NCI-H1105 (cell line): ENCODE measurements around the gene ZNF567.
A peak's percentile ranks its signal among the peaks of the same experiment; 100 is the strongest.
"Not testable (repeated sequence)": the region's sequence is repeated elsewhere in the genome, so short reads cannot be mapped to it uniquely, and the experiment has no call there.

ENCODE experiments used
- DNase-seq: peaks from one replicate; lab custom pipeline; 2025; lab: John Stamatoyannopoulos, UW

ZNF567 gene

GRCh38 chr19:36687214-36688056 is at the start of gene ZNF567:
TSS of gene ZNF567 (plus strand) at chr19:36687612. CDS start at chr19:36694868, 7,256 bp downstream.
- DNase-seq, result peak; percentile 97

DNA sequence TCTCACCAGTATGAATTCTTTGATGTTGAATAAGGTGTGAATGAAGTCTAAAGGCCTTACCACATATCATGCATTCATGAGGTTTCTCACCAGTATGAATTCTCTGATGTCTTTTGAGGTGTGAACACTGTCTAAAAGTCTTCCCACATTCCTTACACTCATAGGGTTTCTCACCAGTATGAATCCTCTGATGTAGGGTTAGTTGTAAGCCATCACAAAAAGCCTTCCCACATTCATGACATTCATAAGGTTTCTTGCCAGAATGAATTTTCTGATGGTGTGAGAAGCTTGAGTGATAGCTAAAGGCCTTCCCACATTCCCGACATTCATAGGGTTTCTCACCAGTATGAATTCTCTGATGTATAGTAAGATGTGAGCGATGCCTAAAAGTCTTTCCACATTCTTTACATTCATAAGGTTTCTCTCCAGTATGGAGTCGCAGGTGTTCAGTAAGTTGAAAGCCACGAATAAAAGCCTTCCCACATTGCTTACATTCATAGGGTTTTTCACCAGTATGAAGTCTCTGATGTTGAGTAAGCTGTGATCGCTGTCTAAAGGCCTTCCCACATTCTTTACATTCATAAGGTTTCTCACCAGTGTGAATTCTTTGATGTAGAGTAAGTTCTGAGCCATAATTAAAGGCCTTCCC is 48.4 kb upstream of the ZNF567 start:
- DNase-seq, result no peak

- no peak for DNase-seq
Observed at GRCh38 chr19:36646746-36647145, 40.7 kb upstream of the ZNF567 start.

GRCh38 chr19:36652958-36653357 is 34.5 kb upstream of the ZNF567 start:
- DNase-seq, result peak; percentile 39

DNA sequence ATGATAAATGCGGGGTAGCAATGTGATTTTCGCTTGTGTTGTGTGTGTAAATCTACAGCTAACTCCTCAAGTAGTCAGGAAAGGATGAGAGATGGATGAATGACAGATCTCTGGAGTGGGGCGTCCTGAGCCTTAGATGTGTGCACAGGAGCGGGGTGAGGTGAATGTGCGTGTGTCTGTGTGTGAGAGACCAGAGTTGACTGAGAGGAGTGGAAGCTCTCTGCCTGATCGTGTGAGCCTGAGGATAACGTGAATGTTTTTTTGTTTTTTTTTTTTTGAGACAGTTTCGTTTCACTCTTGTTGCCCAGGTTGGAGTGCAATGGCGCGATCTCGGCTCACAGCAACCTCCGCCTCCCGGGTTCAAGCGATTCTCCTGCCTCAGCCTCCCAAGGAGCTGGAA is 21.6 kb upstream of the ZNF567 start:
- DNase-seq, result no peak

DNA sequence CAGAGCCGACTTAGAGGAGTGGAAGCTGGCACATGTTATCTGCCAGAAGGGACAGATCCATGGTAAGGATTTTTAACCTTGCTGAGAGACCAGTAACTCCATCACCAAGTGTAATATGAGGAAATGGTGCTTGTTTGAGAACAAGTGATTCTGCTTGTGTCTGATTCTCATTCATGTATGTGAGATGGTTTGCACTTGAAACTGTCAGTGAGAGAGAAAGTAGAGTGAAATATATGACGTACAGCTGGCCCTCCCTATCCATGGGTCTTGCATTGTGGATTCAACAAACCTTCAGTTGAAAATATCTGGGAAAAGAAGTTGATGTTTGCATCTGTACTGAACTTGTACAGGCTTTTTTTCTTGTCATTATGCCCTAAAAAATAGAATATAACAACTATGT is 18.8 kb upstream of the ZNF567 start:
- DNase-seq, result no peak

GRCh38 chr19:36672368-36672767 is 15.0 kb upstream of the ZNF567 start:
- no peak for DNase-seq

DNA sequence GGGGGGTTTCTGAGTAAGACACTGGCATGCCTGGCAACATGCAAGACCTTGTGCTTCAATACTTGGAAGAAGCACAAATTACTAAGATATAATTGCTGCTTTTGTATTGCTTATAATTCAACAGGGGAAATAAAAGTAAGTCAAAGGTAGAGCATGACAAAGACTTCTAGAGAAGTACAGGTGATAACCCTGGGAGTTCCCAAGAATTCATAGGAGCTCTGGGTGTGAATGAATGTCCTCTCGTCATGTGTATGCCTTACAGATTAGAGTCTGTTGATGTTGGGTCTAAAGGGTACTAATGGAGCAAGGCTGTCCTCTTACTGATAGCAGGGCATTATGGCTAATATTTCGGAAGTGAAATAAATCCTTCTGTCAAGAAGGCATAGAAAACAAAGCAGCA is 13.2 kb upstream of the ZNF567 start:
- no peak for DNase-seq

- no peak for DNase-seq
Observed at GRCh38 chr19:36679455-36679854, 8.0 kb upstream of the ZNF567 start.

GRCh38 chr19:36685835-36686234 is 1.6 kb upstream of the ZNF567 start:
- no peak for DNase-seq

DNA sequence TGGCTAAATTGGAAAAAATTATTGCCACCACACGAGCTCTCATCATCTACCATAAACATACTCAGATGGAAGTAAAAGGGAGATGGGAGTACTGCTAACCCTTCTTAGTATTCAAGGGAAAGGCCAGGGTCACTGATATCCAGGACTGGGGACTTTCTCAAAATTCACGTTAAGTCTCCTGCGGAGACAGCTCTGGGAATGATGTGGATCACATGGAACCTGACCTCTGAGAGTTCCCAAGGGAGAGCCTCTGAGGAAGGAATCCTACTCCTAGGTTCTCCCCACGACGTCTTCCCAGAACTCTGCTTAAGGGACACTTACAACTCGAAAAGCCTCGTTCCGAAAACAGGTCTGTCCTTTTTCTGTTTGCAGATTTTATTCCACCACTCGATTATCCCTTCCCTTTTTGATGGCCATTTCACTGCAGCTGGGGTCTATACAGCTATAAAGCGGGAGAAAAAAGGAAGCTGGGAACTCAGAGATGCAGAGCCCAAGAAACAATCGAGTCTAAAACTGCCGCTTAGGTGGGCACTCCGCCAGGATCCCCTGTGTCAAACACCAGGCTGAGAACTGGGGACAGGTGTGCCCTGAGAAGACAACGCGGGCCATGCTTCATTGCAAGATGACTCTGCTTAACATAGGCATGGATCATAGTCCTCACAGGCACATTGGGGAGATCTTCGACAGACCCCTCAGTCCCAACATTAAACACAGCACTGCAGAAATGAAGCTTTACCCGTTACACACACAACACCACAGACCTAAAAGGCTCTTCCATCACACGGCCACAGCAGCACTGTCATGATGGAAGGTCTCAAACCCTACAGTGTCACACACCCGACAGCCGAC is 823 bp upstream of the ZNF567 start:
- peak; percentile 50 for DNase-seq

GRCh38 chr19:36688058-36688457 is 646 bp downstream of the ZNF567 start:
- no peak for DNase-seq

DNA sequence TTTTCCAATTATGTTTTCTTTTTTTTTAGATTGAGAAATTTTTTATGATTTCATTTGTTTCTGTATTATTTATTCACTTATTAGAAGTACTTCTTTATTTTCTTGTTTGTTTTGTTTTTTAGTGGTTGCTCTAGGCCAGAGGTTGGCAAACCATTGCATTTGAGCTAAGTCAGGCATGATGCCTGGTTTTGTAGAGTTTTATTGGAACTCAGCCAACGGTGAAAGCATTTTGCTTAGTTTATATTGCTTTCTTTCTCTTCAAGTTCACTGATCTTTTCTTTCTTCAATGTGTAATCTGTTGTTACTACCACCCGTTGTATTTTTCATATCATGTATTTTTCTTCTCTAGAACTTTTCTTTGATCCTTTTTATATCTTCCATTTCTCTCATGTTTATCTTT is 19.7 kb downstream of the ZNF567 start:
- DNase-seq, result no peak

DNA sequence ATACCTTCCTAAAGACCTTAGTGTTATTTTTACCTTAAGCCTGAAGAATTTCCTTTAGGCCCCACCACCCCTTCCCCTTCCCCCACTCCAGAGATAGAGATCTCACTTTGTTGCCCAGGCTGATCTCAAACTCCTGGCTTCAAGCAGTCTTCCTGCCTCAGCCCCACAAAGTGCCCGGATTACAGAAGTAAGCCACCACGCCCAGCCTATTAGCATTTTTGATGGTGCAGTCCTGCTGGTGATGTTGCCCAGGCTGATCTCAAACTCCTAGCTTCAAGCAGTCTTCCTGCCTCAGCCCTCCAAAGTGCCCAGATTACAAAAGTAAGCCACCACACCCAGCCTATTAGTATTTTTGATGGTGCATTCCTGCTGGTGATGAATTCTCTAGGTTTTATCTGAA is 22.0 kb downstream of the ZNF567 start:
- DNase-seq, result no peak

DNA sequence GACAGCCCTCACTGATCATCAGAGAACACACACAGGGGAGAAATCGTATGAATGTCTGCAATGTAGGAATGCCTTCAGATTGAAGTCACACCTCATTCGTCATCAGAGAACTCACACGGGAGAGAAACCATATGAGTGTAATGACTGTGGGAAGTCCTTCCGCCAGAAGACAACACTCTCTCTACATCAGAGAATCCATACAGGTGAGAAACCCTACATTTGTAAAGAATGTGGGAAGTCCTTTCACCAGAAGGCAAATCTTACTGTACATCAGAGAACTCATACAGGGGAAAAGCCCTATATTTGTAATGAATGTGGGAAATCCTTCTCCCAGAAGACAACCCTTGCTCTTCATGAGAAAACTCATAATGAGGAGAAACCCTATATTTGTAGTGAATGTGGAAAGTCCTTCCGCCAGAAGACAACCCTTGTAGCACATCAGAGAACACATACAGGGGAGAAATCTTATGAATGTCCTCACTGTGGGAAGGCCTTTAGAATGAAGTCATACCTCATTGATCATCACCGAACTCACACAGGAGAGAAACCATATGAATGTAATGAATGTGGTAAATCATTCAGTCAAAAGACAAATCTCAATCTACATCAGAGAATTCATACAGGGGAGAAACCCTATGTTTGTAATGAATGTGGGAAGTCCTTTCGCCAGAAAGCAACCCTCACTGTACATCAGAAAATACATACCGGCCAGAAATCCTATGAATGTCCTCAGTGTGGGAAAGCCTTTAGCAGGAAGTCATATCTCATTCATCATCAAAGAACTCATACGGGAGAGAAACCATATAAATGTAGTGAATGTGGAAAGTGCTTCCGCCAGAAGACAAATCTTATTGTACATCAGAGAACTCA is 32.5 kb downstream of the ZNF567 start:
- DNase-seq, result no peak

- not testable (repeated sequence) for DNase-seq
Observed at GRCh38 chr19:36736166-36736565, 48.8 kb downstream of the ZNF567 start.

GRCh38 chr19:36745870-36746269 is 58.5 kb downstream of the ZNF567 start:
- DNase-seq, result no peak

DNA sequence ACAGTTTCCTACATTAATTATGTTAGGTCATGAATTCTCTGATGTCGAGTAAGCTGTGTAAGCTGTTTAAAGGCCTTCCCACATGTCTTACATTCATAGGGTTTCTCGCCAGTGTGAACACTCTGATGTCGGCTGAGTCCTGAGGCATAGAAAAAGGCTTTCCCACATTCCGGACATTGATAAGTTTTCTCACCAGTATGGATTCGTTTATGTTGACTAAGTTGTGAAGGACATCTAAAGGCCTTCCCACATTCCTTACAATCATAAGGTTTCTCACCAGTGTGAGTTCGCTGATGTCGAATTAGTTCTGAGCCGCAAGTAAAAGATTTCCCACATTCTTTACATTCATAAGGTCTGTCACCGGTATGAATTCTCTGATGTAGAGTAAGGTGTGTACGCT is 60.3 kb downstream of the ZNF567 start:
- DNase-seq, result no peak

GRCh38 chr19:36748431-36749275 is 61.2 kb downstream of the ZNF567 start:
- DNase-seq, result no peak

DNA sequence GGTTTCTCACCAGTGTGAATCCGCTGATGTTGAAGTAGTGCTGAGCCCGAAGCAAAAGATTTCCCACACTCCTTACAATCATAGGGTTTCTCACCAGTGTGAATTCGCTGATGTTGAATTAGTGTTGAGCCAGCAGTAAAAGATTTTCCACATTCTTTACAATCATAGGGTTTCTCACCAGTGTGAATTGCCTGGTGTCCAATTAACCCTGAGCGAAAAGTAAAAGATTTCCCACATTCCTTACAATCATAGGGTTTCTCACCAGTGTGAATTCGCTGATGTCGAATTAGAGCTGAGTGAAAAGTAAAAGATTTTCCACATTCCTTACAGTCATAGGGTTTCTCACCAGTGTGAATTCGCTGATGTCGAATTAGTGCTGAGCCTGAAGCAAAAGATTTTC is 62.2 kb downstream of the ZNF567 start:
- DNase-seq, result not testable (repeated sequence)
